Natural killer cell treated with Interleukin-12 subunit alpha and Interleukin-12 subunit beta and Interleukin-15 and Interleukin-18, amount 100 ng/mL, for 72 hours (primary cell): ENCODE results near the gene C2CD4A. TPM values are rescaled to one million over a fixed set of nuclear protein-coding genes. Genes with fewer than 3 reads are reported as not detected.

Source experiments
- ATAC-seq, 2 donors: fragments of 150-1000 bp; cut with Tn5 transposase in 1 of 2; sonication (Bioruptor Pico), chemical (Tn5 transposase) in 1 of 2; 2 replicates each; pipeline ENCODE4 v1.10.0; 2021
- DNase-seq: peaks from one replicate; pipeline ENCODE4 v3.0.0; 2022; ENCODE audit warnings: low spot score
- H3K27ac Mint-ChIP-seq, 2 donors: 1 replicate in 1 of 2; 2 replicates in 1 of 2; pipeline ENCODE4 v1.8.0; 2022; ENCODE audit warnings: mixed read lengths in 2 of 2, mild to moderate bottlenecking in 1 of 2, moderate library complexity in 1 of 2
- H3K27me3 Mint-ChIP-seq, 2 donors: 1 replicate in 1 of 2; 2 replicates in 1 of 2; pipeline ENCODE4 v1.8.0; 2022; ENCODE audit warnings: mixed read lengths in 2 of 2
- H3K36me3 Mint-ChIP-seq: one replicate; pipeline ENCODE4 v1.8.0; 2022; ENCODE audit warnings: mixed read lengths
- H3K4me1 Mint-ChIP-seq, 2 donors: 1 replicate in 1 of 2; 2 replicates in 1 of 2; pipeline ENCODE4 v1.8.0; 2022; ENCODE audit warnings: low read depth in 2 of 2, mixed read lengths in 2 of 2, mild to moderate bottlenecking in 1 of 2
- H3K4me3 Mint-ChIP-seq: one replicate; pipeline ENCODE4 v1.8.0; 2022; ENCODE audit warnings: mixed read lengths
- H3K9me3 Mint-ChIP-seq: 2 replicates; pipeline ENCODE4 v1.8.0; 2022; ENCODE audit warnings: mixed read lengths
- total RNA-seq, 2 donors: library from RNA; stranded (reverse); gene quantifications; one replicate each; pipeline ENCODE4 v1.2.3, GENCODE V29; 2022

Gene C2CD4A
- total RNA-seq, 2 donors from 2014 or later, result not detected

DNA sequence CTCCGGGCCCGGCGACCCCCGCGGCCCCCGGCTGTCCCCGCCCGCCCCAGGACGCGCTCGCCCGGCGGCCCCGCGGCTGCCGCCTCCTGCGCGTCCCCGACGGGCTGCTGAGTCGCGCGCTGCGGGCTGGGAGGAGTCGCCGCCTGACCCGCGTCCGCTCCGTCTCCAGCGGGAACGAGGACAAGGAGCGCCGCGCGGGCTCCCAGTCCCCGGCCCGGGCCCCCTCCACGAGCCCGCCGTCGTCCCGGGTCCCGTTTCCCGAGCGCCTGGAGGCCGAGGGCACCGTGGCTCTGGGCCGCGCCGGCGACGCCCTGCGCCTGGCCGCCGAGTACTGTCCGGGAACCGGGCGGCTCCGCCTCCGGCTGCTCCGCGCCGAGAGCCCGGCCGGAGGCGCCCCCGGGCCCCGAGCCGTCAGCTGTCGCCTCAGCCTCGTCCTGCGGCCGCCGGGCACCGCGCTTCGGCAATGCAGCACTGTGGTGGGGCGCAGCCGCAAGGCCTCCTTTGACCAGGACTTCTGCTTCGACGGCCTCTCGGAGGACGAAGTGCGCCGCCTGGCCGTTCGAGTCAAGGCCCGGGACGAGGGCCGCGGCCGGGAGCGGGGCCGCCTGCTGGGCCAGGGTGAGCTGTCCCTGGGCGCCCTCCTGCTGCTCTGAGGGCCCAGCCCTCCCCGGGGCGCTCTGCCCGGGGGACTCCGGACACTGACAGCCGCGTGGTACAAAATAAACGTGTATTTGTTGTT is 1.5 kb downstream of the C2CD4A start:
- H3K9me3 Mint-ChIP-seq, result no peaks in the 10 kb centered on the region
- peak; percentile 77 to 82 for ATAC-seq
- peaks cover 25 to 37% of the 10 kb centered on the region in 2 donors for H3K27me3 Mint-ChIP-seq
- H3K4me3 Mint-ChIP-seq, result peak overlapping the region; percentile 66
- DNase-seq, result no peak
- H3K36me3 Mint-ChIP-seq, result peaks cover 6% of the 10 kb centered on the region
- H3K4me1 Mint-ChIP-seq, result peaks cover 16 to 20% of the 10 kb centered on the region in 2 donors
- no peak overlapping the region for H3K27ac Mint-ChIP-seq

DNA sequence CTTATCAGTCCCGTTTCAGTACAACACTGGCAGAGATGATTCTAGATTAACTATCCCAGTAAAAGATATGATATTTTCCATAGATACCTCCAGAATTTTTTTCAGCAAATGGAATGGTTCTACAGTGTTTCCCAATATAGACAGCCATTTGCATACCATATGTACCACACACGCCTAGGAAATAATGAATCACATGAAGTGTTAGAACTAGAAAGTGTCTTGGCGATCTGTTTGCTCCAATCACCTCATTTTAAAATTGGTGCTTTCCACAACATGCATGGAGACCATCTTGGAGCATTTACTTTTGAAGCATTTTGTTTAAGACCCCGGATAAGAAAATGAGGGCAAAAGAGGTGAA is 2.0 kb downstream of the C2CD4A start:
- ATAC-seq (peak; percentile 29 to 34), DNase-seq (no peak)
- Mint-ChIP-seq H3K4me3 (peak overlapping the region; percentile 66), H3K9me3 (no peaks in the 10 kb centered on the region), H3K36me3 (peaks cover 6% of the 10 kb centered on the region), H3K27me3 (peaks cover 27 to 40% of the 10 kb centered on the region in 2 donors), H3K27ac (no peak overlapping the region), H3K4me1 (peaks cover 16 to 20% of the 10 kb centered on the region in 2 donors)

GRCh38 chr15:62069551-62069950 is 2.8 kb downstream of the C2CD4A start:
- Mint-ChIP-seq H3K36me3 (peaks cover 6% of the 10 kb centered on the region), H3K27me3 (peaks cover 29 to 43% of the 10 kb centered on the region in 2 donors), H3K4me1 (peaks cover 16 to 20% of the 10 kb centered on the region in 2 donors), H3K27ac (no peak overlapping the region), H3K9me3 (no peaks in the 10 kb centered on the region), H3K4me3 (no peak overlapping the region)
- DNase-seq, result no peak
- ATAC-seq, result no peak

GRCh38 chr15:62071711-62072308 is 5.0 kb downstream of the C2CD4A start:
- no peak overlapping the region for H3K27ac Mint-ChIP-seq
- H3K36me3 Mint-ChIP-seq, result peaks cover 6% of the 10 kb centered on the region
- peaks cover 10 to 13% of the 10 kb centered on the region in 2 donors for H3K4me1 Mint-ChIP-seq
- H3K9me3 Mint-ChIP-seq, result no peaks in the 10 kb centered on the region
- DNase-seq (no peak), ATAC-seq (no peak)
- no peak overlapping the region for H3K4me3 Mint-ChIP-seq
- peaks cover 23 to 27% of the 10 kb centered on the region in 2 donors for H3K27me3 Mint-ChIP-seq

- Mint-ChIP-seq H3K4me3 (no peak overlapping the region), H3K36me3 (no peaks in the 10 kb centered on the region), H3K27me3 (peaks cover 19% of the 10 kb centered on the region in 2 donors), H3K27ac (no peak overlapping the region), H3K9me3 (no peaks in the 10 kb centered on the region), H3K4me1 (no peaks in the 10 kb centered on the region)
- no peak for ATAC-seq
- no peak for DNase-seq
Observed at GRCh38 chr15:62075595-62076277, 9.0 kb downstream of the C2CD4A start.

DNA sequence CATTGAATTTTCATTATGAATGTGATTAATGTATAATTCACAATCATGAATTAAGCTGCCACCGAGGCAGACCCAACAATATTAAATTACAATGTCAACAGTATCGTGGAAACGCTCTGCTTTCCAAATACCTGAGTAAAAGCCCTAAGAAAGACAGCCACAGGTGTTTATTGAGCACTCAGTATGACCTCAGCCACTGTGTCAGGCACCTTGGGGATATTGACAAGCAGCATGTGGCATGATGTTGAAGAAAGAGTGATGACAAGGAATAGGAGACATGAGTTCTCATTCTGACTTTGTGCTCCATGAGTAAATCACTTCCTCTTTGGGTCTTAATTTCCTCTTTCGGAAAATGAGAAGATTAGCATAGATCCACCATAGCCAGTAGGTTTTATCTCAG is 12.8 kb downstream of the C2CD4A start:
- ATAC-seq (no peak), DNase-seq (no peak)
- H3K9me3 Mint-ChIP-seq, result no peaks in the 10 kb centered on the region
- H3K36me3 Mint-ChIP-seq, result peaks cover 7% of the 10 kb centered on the region
- H3K27me3 Mint-ChIP-seq, result peaks cover 0 to 14% of the 10 kb centered on the region in 2 donors
- H3K27ac Mint-ChIP-seq, result no peak overlapping the region
- H3K4me1 Mint-ChIP-seq, result no peaks in the 10 kb centered on the region
- H3K4me3 Mint-ChIP-seq, result no peak overlapping the region

GRCh38 chr15:62083194-62084154 is 16.7 kb downstream of the C2CD4A start:
- peaks cover 2 to 8% of the 10 kb centered on the region in 2 donors for H3K27me3 Mint-ChIP-seq
- DNase-seq, result no peak
- no peaks in the 10 kb centered on the region for H3K9me3 Mint-ChIP-seq
- ATAC-seq, result no peak
- H3K4me1 Mint-ChIP-seq, result no peaks in the 10 kb centered on the region
- H3K36me3 Mint-ChIP-seq, result peaks cover 7% of the 10 kb centered on the region
- H3K27ac Mint-ChIP-seq, result no peak overlapping the region
- H3K4me3 Mint-ChIP-seq, result no peak overlapping the region

GRCh38 chr15:62085740-62086139 is 19.0 kb downstream of the C2CD4A start:
- no peaks in the 10 kb centered on the region for H3K9me3 Mint-ChIP-seq

DNA sequence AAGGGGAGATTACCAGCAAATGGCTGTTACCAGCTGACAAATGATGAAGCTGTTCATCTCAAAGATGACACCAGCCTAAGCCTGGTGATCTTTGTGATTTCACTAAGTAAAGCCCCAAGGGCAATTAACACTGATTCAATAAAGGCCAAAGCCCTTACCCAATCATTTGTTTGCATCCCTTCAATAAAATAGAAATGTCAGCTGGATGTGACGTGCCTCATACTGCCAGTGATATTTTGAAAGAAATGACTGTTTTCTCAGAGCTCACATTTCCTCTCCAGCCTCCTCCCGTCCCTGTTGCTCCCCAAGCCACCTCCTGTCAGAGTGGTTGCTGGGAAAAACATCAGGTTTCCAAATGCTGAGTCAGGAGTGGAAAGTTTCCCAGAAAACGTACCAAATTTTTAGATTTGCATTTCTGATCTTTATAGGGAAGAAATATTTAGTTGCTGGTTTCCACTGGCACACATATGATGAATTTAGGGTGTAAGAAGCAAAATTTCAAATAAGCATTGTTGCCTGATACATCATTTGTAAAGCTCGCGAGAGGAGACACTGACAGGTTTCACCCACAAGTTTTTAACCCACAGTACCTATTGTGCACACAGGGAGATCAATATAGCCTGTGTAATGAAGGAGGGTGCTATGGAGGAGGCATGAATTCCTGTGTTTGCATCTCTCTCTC is 21.0 kb downstream of the C2CD4A start:
- Mint-ChIP-seq H3K4me1 (no peaks in the 10 kb centered on the region), H3K36me3 (peaks cover 7% of the 10 kb centered on the region), H3K4me3 (no peak overlapping the region), H3K9me3 (no peaks in the 10 kb centered on the region), H3K27me3 (peaks cover 13% of the 10 kb centered on the region in 2 donors), H3K27ac (no peak overlapping the region)
- DNase-seq (no peak), ATAC-seq (no peak)

More at GRCh38 chr15:62085740-62086139, 19.0 kb downstream of the C2CD4A start:
- H3K36me3 Mint-ChIP-seq, result peaks cover 7% of the 10 kb centered on the region
- no peak overlapping the region for H3K27ac Mint-ChIP-seq
- ATAC-seq (peak in 1 of 2 donors; percentile 45), DNase-seq (no peak)
- H3K4me3 Mint-ChIP-seq, result no peak overlapping the region
- H3K4me1 Mint-ChIP-seq, result no peaks in the 10 kb centered on the region
- H3K27me3 Mint-ChIP-seq, result peaks cover 13 to 15% of the 10 kb centered on the region in 2 donors

GRCh38 chr15:62088353-62088693 is 21.5 kb downstream of the C2CD4A start:
- peaks cover 10 to 14% of the 10 kb centered on the region in 2 donors for H3K27me3 Mint-ChIP-seq
- no peak for DNase-seq
- H3K36me3 Mint-ChIP-seq, result peaks cover 7% of the 10 kb centered on the region
- no peaks in the 10 kb centered on the region for H3K9me3 Mint-ChIP-seq
- no peak overlapping the region for H3K27ac Mint-ChIP-seq
- H3K4me3 Mint-ChIP-seq, result no peak overlapping the region
- no peak for ATAC-seq
- no peaks in the 10 kb centered on the region for H3K4me1 Mint-ChIP-seq

DNA sequence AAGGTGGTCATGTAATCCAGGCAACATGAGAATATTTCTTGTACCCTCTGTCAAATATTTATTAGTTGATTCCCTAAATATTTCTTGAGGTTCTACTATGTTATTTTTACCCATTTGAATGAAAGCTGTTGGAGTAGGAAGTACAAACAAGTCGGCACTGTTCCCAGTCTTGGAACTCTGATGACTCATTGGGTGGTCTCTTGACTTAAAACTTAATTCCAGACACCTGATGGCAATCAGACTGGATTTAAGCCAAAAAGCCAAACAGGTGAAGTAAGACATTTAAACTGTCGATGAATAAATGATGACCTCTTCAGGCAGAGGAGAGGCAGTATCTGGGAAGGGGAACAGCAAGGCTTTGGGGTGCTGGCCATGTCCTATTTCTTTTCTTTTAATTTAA is 22.8 kb downstream of the C2CD4A start:
- Mint-ChIP-seq H3K27me3 (peaks cover 18 to 26% of the 10 kb centered on the region in 2 donors), H3K36me3 (no peaks in the 10 kb centered on the region), H3K4me1 (no peaks in the 10 kb centered on the region), H3K9me3 (no peaks in the 10 kb centered on the region), H3K27ac (no peak overlapping the region), H3K4me3 (no peak overlapping the region)
- DNase-seq (no peak), ATAC-seq (no peak)

DNA sequence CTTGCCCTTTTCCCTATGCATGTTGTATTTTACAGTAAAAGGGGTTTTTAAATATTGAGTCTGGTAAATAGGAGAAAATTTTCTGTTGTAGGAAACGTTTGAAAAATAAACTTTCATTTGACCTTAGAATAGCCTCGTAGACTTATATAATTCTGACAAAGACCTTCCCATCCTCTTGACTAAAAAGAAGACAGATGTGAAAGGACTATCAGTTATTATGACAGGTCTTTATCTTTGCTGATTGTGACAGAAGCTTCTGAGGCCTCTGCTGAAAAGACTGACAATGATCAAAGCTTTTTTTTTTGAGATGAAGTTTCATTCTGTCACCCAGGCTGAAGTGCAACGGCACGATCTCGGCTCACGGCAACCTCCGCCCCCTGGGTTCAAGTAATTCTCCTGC is 24.2 kb downstream of the C2CD4A start:
- peaks cover 18 to 26% of the 10 kb centered on the region in 2 donors for H3K27me3 Mint-ChIP-seq
- H3K36me3 Mint-ChIP-seq, result no peaks in the 10 kb centered on the region
- H3K4me3 Mint-ChIP-seq, result no peak overlapping the region
- no peak for DNase-seq
- H3K27ac Mint-ChIP-seq, result no peak overlapping the region
- H3K4me1 Mint-ChIP-seq, result no peaks in the 10 kb centered on the region
- no peak for ATAC-seq
- H3K9me3 Mint-ChIP-seq, result no peaks in the 10 kb centered on the region

DNA sequence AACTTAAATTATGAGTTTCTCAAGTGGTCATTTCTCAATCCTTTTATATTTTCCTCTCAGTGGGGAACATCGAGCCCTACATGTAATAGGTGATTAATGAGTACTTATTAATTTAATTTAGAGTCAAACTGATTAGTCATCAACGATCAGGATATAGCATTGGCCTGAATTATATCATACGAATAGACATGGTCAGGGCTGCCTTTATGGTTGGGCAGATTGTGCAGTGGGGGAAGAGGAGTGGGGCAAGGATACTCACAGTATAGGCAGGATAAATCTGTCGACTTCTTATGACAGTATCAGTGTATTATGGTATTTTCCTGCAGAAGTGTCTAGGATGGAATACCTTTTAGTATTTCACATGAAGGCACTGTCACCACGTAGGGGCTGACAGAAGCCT is 27.0 kb downstream of the C2CD4A start:
- Mint-ChIP-seq H3K9me3 (no peaks in the 10 kb centered on the region), H3K36me3 (no peaks in the 10 kb centered on the region), H3K4me3 (no peak overlapping the region), H3K27me3 (peaks cover 29 to 39% of the 10 kb centered on the region in 2 donors), H3K27ac (no peak overlapping the region), H3K4me1 (no peaks in the 10 kb centered on the region)
- DNase-seq (no peak), ATAC-seq (no peak)
